Measurements from ENCODE around the gene RBM23. TPM values are rescaled to one million over a fixed set of nuclear protein-coding genes. Genes with fewer than 3 reads are reported as not detected.

RBM23 gene
- total RNA-seq, 1 experiment from 2014 or later = 70.0 TPM

GRCh38 chr14:22890416-22890815 is 28.5 kb downstream of the RBM23 start:
- H3K4me3 ChIP-seq (ENCODE audit: low read depth, low read length) = no peak overlapping the region
- H3K4me1 ChIP-seq = no peaks in the 10 kb centered on the region
- no peaks in the 10 kb centered on the region for H3K27me3 Mint-ChIP-seq (ENCODE audit: insufficient read depth, unreplicated experiment)
- CTCF ChIA-PET = interaction anchor here (1.6 kb wide), 1 partner anchor 10 kb away, joined by 4 read pairs; no protein-coding TSS in a partner anchor
- H3K9me3 ChIP-seq = no peaks in the 10 kb centered on the region
- POLR2A ChIA-PET = no interaction called here
- H3K27ac Mint-ChIP-seq (ENCODE audit: unreplicated experiment) = no peak overlapping the region
- no peaks in the 10 kb centered on the region for H3K27me3 ChIP-seq (replicated peaks; ENCODE audit: control insufficient read depth, insufficient read depth, low read length)
- peaks cover 11% of the 10 kb centered on the region for H3K36me3 Mint-ChIP-seq (ENCODE audit: insufficient read depth, unreplicated experiment)
- H3K4me1 Mint-ChIP-seq (ENCODE audit: low read depth, unreplicated experiment) = no peaks in the 10 kb centered on the region
- no peak for DNase-seq
- H3K9me3 Mint-ChIP-seq (ENCODE audit: unreplicated experiment) = no peaks in the 10 kb centered on the region
- no TSS peak for BruUV-seq (replicated peaks)
- no peaks in the 10 kb centered on the region for H3K36me3 ChIP-seq (ENCODE audit: control insufficient read depth, insufficient read depth, low read length)
- intact Hi-C loops (cut with micrococcal nuclease; ENCODE audit: unreplicated experiment) = no loop called here
- no peak overlapping the region for H3K4me3 Mint-ChIP-seq (ENCODE audit: unreplicated experiment)
- TF ChIP-seq CTCF (IDR thresholded peaks at IDR 0.05; ENCODE audit: insufficient read depth in 1 of 2, low read depth in 1 of 2, low read length in 1 of 2, severe bottlenecking in 1 of 2, unreplicated experiment in 1 of 2) = no peak

GRCh38 chr14:22888662-22889061 is 30.3 kb downstream of the RBM23 start:
- Histone ChIP-seq H3K27me3 (replicated peaks; ENCODE audit: control insufficient read depth, insufficient read depth, low read length) (no peaks in the 10 kb centered on the region), H3K4me1 (no peaks in the 10 kb centered on the region), H3K4me3 (ENCODE audit: low read depth, low read length) (no peak overlapping the region), H3K9me3 (no peaks in the 10 kb centered on the region), H3K36me3 (ENCODE audit: control insufficient read depth, insufficient read depth, low read length) (no peaks in the 10 kb centered on the region)
- ChIA-PET CTCF (interaction anchor here (0.6 kb wide), 1 partner anchor 162 kb away, joined by 3 read pairs; no protein-coding TSS in a partner anchor), POLR2A (interaction anchor here (0.7 kb wide), 2 partner anchors 31 to 68 kb away, joined by 3 to 14 read pairs; no protein-coding TSS in a partner anchor)
- BruUV-seq (replicated peaks) = no TSS peak
- Mint-ChIP-seq H3K9me3 (ENCODE audit: unreplicated experiment) (no peaks in the 10 kb centered on the region), H3K4me1 (ENCODE audit: low read depth, unreplicated experiment) (no peaks in the 10 kb centered on the region), H3K4me3 (ENCODE audit: unreplicated experiment) (no peak overlapping the region), H3K36me3 (ENCODE audit: insufficient read depth, unreplicated experiment) (peaks cover 11% of the 10 kb centered on the region), H3K27me3 (ENCODE audit: insufficient read depth, unreplicated experiment) (no peaks in the 10 kb centered on the region), H3K27ac (ENCODE audit: unreplicated experiment) (no peak overlapping the region)
- intact Hi-C loops (cut with micrococcal nuclease; ENCODE audit: unreplicated experiment) = no loop called here
- no peak for DNase-seq
- TF ChIP-seq CTCF (IDR thresholded peaks at IDR 0.05; ENCODE audit: insufficient read depth in 1 of 2, low read depth in 1 of 2, low read length in 1 of 2, severe bottlenecking in 1 of 2, unreplicated experiment in 1 of 2) = no peak

- ChIA-PET POLR2A (no interaction called here), CTCF (interaction anchor here (0.6 kb wide), 1 partner anchor 88 kb away, joined by 8 read pairs; no protein-coding TSS in a partner anchor)
- DNase-seq = no peak
- Mint-ChIP-seq H3K36me3 (ENCODE audit: insufficient read depth, unreplicated experiment) (peaks cover 11% of the 10 kb centered on the region), H3K27me3 (ENCODE audit: insufficient read depth, unreplicated experiment) (no peaks in the 10 kb centered on the region), H3K27ac (ENCODE audit: unreplicated experiment) (no peak overlapping the region), H3K9me3 (ENCODE audit: unreplicated experiment) (no peaks in the 10 kb centered on the region), H3K4me3 (ENCODE audit: unreplicated experiment) (peak overlapping the region; percentile 91), H3K4me1 (ENCODE audit: low read depth, unreplicated experiment) (peaks cover 4% of the 10 kb centered on the region)
- H3K36me3 ChIP-seq (ENCODE audit: control insufficient read depth, insufficient read depth, low read length) = no peaks in the 10 kb centered on the region
- no peak for TF ChIP-seq CTCF (IDR thresholded peaks at IDR 0.05; ENCODE audit: insufficient read depth in 1 of 2, low read depth in 1 of 2, low read length in 1 of 2, severe bottlenecking in 1 of 2, unreplicated experiment in 1 of 2)
- H3K4me3 ChIP-seq (ENCODE audit: low read depth, low read length) = peak overlapping the region; percentile 52
- intact Hi-C loops (cut with micrococcal nuclease; ENCODE audit: unreplicated experiment) = no loop called here
- BruUV-seq (replicated peaks) = no TSS peak
- no peaks in the 10 kb centered on the region; the same call in 1 of the 2 replicates for H3K4me1 ChIP-seq
- H3K9me3 ChIP-seq = no peaks in the 10 kb centered on the region
- H3K27me3 ChIP-seq (replicated peaks; ENCODE audit: control insufficient read depth, insufficient read depth, low read length) = no peaks in the 10 kb centered on the region
Measured at GRCh38 chr14:22887990-22888378, 31.0 kb downstream of the RBM23 start.

Data from Caco-2 (cell line).